Right ventricle myocardium superior (tissue), 1 donor: Measurements from ENCODE around the gene ANKRD28. TPM values are rescaled to one million over a fixed set of nuclear protein-coding genes. Genes with fewer than 3 reads are reported as not detected.
A peak's percentile ranks its signal among the peaks of the same experiment; 100 is the strongest.

Experiments used
- ATAC-seq: fragments of 200-7000 bp; cut with Tn5 transposase; one replicate; pipeline ENCODE4 v1.9.1; 2020; ENCODE audit warnings: mild to moderate bottlenecking; ENCODE audit not compliant: poor library complexity
- DNase-seq: peaks from one replicate; pipeline ENCODE4 v3.0.0-alpha.2; 2020
- intact Hi-C: fragments of 100-400 bp; cut with DNase I; formaldehyde crosslinking; loops from one replicate; pipeline ENCODE4 v1.11.2; 2022
- total RNA-seq: library from RNA; stranded (reverse); fragmentation: NEBNext Ultra II Directional; extraction: Animal tissue kit (Norgen Biotek cat#: 25700); gene quantifications from one replicate; pipeline ENCODE4 v1.2.1, GENCODE V29; 2021
- donor health status: DM: no; HTN: yes; CAD: no; lungs with severe emphysema.

Gene ANKRD28
- total RNA-seq, 1 donor from 2014 or later, result 21.9 TPM

- no peak for ATAC-seq
- no peak for DNase-seq
- intact Hi-C loops, result no loop called here
Observed at GRCh38 chr3:15808679-15809310, 11.0 kb upstream of the ANKRD28 start.

- no peak for DNase-seq
- intact Hi-C loops, result no loop called here
- ATAC-seq, result peak; percentile 53
Observed at GRCh38 chr3:15805756-15806266, 8.0 kb upstream of the ANKRD28 start.

DNA sequence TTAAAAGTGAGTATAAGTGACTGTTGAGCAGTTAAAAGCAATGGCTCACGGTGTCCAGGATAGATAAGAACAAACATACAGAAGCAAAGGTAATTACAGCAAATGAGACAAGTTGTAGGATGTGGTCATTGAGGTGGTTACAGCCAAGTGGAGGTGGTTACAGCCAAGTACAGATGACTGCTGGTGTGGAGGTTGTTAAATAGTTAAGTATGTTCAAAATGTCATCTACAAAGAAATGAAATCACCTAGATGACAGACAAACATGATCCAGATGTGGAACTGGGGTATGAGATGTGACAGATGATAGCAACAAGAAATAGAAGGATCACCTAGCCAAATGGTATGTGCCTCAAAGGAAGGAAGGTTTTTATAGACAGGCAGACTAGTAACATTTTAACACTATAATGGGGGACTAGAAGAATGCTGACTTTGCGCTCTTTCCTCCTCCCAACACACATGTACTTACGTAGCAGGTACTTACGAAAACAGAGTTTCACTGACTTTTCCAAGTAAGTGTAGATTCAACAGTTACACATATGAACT, 6.8 kb upstream of the ANKRD28 start:
- no peak for ATAC-seq
- no peak for DNase-seq
- intact Hi-C loops, result no loop called here

- intact Hi-C loops, result no loop called here
- DNase-seq, result no peak
- no peak for ATAC-seq
Observed at GRCh38 chr3:15803921-15804320, 6.1 kb upstream of the ANKRD28 start.

DNA sequence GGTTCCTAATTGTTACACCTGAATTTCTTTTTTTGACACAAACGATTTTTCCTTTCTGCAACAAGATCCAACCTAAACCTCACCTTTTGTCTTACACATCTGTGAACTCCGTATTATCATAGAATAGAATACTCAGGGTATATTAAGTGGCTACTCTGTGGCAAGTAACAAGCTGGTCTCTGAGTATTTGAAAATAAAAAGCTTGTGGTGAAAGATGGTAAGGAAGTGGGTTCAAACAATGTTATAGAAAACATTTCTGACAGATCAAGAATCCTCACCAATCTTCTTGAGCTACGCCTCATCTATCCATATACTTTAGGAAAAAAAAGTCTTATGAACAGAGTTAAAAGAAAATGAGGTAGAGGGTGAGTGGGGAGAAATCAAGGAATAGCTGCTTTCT, 3.5 kb upstream of the ANKRD28 start:
- ATAC-seq (no peak), DNase-seq (no peak)
- intact Hi-C loops, result no loop called here

- intact Hi-C loops, result no loop called here
- no peak for ATAC-seq
- no peak for DNase-seq
Observed at GRCh38 chr3:15800780-15801179, 3.0 kb upstream of the ANKRD28 start.

DNA sequence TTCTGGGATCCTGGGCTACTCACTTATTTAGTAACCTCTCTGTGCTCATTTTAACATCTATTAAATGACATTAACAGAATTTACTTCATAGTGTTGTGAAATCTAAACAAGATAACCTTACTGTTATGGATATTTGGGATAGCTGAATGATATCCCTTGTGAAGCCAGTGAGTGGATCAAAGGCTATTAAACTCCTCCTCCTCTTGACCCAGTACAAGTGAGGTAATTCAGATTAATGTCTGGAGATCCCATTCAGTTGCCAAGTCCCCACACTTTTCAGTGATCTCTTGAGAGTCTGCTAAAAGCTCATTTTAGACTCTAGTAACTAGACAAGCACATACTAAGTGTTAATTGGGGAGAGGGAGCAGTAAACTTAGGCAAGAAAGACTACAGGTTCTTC, 2.5 kb upstream of the ANKRD28 start:
- no peak for DNase-seq
- ATAC-seq, result peak; percentile 14
- intact Hi-C loops, result no loop called here

DNA sequence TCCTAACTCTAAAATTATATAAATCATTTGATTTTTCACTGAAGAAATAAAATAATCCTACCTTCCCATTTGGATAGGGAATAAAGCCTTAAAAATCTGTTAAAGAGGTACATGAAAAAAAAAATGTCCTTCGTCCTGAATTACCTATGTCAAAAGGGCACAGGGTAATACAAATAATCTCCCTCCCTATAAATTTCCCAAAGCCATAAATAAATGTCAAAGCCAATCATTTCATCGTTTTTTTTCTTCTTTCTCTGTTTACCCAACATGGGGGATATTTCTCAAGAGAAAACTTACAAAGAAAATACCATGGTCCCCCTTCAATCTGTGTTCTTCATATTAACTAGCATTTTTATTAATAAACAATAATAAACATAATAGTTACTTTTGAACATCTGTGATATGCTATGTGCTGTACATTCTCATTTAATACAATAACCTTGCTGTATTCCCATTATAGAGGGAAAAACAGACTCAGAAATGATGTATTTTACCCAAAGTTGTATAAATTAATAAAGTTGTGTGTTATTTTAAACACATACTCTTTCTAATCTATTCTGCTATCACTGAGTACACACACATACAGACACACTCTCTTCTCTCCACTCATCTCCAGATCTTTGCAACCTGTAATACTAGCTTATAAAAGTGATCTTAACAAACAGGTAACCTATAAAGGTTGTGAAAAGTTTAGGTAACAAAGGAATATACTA, 910 bp upstream of the ANKRD28 start:
- no peak for ATAC-seq
- intact Hi-C loops, result no loop called here
- no peak for DNase-seq

GRCh38 chr3:15796771-15797641, 773 bp downstream of the ANKRD28 start:
- peak; percentile 31 for ATAC-seq
- intact Hi-C loops, result no loop called here
- DNase-seq, result no peak

DNA sequence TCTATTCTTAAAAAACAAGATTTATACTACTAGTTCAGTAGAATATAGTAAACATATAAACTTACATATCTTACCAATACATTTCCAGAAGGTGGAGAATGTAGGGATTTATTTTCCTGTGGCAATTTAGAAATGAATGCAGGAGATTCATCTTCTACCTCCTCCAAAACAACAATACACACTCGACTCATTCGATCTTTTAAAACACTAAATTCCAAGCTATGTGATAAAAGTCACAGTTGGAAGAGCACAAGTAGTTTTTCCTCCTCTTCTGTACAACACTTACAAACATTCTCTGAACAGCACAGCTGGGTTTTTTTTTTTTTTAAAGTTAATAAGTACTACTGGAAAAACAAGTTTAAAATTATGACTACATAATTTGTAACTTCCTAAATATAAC, 1.4 kb downstream of the ANKRD28 start:
- ATAC-seq (no peak), DNase-seq (no peak)
- intact Hi-C loops, result no loop called here

DNA sequence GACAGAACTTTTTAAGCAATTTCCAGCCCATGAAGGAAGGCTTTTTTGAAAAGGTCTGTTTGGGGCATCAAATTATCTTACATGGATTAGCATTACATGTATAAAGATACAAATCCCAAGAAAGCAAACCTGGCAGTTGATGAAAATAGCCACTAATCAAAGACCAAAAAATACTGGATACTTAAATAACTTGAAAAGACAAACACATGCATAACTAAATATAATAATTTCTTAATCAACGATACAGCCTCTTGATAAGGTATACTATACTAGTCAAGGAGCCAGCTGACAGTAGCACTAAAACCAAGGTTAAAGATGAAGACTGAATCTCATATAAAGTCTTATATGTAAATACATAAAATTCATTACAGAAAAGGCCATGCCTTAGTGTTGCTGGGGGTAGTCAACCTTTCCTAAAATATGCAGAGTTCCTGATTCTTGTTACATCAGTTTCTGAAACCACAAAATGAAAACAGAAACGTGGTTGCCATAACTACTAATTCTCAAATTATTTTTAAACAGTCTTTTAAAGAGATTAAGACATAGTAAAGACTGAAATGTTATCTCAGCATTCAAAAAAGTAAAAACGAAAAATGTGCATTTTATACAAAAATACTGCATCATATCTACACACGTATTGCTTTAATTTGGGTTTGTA, 2.0 kb downstream of the ANKRD28 start:
- DNase-seq (no peak), ATAC-seq (no peak)
- intact Hi-C loops, result no loop called here

DNA sequence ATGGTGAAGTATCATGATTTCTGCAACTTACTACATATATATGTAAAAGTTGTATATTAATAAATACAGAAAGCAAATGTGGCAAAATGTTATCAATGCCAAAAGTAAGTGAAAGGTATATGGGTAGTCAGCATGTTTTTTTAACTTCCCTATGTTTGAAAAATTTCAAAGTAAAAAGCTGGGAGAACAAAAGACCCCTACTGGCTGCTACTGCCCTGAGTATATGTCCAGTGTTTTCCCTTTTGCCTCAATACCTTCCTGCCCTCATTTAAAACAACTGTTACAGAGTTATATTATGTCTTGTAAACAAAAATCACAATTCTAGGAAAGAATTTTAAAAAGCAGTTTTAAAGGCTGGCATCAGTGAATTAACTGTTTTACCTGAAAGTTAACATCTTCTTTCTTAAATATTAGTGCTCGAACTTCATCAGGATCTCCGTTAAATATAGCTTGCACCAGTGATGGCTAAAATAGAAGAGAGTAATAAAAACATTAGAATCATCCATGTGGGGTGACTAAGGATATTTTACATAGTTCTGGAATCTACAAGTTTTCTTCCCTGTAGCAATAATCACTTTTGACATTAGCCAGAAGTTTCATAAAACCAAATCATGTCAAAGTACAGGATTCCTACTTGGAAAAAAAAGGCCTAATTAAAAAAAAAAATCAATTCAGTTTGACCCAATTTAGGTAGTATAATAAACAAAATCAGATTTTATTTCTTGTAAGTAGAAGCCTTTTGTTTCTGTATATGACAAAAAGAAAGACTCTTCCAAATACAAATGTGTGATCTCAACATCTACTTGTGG, 2.7 kb downstream of the ANKRD28 start:
- intact Hi-C loops, result no loop called here
- ATAC-seq, result no peak
- DNase-seq, result no peak

DNA sequence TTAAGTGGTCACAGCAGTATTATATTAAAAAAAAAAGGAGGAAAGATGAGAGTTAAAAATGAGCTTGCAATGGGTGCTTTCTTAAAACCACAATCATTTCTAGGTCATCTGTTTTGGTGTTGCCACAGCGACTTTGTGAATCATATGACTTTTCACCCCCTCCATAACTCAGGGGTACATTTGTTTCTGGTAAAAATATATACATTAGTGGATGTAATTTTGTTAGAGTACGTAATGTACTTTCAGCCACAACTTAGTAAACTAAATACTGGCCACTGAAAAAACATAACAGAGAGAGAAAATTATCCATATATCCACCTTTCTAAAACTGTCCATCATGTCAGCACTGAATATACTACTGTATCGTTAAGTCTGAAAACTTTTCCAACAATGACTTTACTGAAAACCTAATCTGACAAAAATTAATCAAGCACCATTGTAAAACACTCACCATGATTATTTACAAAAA, 3.4 kb downstream of the ANKRD28 start:
- intact Hi-C loops, result no loop called here
- ATAC-seq (no peak), DNase-seq (no peak)

- DNase-seq (no peak), ATAC-seq (no peak)
- intact Hi-C loops, result no loop called here
Observed at GRCh38 chr3:15791525-15791924, 6.3 kb downstream of the ANKRD28 start.

- intact Hi-C loops, result no loop called here
- no peak for ATAC-seq
- no peak for DNase-seq
Observed at GRCh38 chr3:15787941-15788340, 9.8 kb downstream of the ANKRD28 start.

- intact Hi-C loops, result no loop called here
- no peak for DNase-seq
Observed at GRCh38 chr3:15787526-15787925, 10.3 kb downstream of the ANKRD28 start.

DNA sequence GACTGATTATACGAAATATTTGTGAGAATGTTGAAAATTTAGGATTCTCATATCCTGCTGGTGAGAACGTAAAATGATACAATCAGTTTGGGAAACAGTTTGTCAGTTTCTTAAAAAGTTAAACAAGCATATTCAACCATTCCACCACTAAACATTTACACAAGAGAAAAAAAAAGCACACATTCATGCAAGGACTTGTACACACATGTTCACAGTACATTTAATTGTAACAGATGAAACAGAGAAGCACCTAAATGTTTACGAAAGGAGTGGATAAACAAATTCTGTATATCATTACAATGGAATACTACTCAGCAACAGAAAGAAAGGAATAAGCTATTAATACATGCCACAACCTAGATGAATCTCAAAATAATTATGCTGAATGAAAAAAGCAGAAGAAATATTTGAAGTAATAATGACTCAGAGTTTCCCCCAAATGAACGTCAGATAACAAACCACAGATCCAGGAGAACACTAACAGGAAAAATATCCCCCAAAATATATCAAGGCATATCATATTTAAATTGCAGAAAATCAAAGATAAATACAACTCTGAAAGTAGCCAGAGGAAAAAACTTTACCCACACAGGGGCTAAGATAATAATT, 14.3 kb downstream of the ANKRD28 start:
- ATAC-seq (no peak), DNase-seq (no peak)
- intact Hi-C loops, result no loop called here

More at GRCh38 chr3:15787526-15787925, 10.3 kb downstream of the ANKRD28 start:
- no peak for ATAC-seq
